ENCODE data around the gene ARFGAP1.

ARFGAP1 gene

DNA sequence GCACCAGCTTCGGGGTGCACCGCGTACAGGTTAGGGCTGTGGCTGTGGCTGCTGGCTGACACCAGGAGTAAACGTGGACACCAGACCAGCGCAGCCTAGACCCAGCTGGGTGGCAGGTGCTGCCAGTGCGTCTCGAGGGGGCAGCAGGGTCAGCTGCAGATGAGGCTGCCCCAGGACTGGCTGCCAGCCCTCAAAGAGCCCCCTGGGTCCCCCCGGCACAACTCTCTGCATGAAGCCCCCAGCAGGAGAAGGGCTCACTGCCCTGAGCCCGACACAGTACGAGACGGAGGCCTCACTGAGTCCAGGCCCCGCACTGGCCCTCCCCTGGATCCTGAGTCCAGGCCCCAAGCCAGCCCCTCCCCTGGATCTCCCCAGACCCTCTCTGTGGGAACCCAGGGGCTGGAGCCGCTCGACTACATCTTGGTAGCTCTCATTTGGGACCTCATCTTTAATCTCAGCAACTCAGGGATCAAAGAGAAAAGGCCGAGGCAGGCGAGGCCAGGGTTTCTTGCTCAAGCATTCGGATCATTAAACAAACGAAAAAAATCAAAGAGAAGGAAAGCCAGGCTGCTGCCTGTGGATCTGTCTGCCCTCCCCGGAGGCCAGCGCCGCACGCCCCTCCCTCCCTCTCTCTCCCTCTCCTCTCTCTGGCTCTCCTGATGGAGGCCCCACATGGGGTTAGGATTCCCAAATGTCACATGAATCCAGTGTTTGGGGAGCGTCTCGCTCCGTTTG is 11.4 kb upstream of the ARFGAP1 start:
- no peak for DNase-seq

DNA sequence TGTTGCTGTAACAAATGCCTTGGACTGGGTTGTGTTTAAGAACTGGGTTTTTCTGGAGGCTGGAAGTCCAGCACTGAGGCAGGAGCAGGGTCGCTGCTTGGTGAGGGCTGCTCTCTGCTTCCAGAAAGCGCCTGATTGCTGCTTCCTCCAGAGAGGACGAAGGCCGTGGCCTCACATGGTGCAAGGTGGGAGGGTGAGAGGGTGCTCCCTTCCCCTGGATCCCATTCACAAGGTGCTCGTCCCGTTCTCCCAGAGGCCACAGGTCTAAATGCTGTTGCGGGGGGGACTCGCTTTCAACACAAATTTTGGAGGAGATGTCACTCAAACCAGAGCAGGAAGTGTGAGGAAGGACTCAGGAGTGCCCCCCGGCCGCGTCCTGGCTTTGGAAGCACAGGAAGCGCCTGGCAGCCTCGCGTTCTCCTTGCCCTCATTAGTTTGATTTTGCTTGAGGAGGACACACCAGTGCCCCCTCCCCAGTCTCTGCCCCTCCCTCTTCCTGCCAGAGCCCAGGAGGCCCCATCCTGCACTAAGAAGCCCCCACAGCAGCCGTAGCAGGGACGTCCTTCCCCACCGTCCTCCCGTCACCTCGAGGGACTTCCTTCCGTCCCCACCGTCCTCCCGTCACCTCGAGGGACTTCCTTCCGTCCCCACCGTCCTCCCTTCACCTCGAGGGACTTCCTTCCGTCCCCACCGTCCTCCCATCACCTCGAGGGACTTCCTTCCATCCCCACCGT is 10.7 kb upstream of the ARFGAP1 start:
- no peak for DNase-seq

DNA sequence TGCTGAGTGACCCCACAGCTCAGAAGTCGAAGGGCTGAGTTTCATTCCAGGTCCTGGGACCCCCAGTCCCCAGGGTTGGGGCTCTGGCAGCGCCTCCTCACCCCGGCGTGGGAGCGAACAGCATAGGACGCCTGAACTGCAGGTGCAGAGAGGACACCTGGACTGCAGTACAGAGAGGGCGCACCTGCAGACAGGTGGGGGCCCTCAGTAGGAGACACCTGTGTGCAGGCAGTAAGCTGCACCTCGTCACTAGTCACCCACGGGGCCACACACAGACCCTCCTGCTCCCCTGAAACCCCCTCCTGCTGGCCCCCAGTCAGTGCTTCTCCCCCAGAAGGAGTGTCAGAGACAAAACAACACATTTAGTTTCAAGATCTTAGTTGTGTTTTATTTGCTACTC is 9.8 kb upstream of the ARFGAP1 start:
- DNase-seq = peak; percentile 21

DNA sequence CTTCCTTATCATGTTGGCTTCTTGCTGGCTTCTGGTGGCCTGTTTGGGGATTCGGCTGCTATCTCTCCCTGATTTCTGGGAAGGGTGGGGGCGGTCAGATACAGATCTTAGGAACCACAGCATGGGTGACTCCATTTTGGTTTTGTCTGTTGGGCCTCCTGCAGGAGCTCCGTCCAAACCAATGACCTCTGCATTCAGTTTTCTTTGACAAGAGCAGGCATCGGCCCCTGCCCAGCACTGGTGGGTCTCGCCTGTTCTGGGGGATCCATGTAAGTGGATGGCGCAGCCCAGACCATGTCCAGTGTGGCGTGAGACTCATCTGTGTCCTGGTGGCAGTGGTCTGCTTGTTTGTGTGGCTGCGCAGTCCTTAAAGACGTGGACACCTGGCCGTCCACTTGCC is 8.6 kb upstream of the ARFGAP1 start:
- no peak for DNase-seq

DNA sequence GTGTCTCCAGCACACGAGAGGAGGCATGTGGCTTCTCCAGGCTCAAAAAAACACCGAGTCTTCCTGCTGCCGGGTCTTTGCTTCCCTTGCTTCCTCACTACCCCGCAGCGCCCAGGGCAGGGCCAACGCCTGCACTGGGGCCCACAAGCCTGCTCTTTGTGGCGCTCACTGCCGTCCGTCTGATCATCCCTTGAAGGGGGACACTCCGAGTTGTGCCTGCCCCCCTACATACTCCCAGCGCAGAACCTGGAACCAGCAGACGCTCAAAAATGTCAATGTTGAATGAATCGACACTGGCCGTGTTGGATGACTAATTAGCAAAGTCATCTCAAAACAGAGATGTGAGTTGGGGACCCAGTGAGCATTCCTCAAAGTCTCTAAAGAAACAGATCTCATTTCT is 8.1 kb upstream of the ARFGAP1 start:
- DNase-seq = no peak

DNA sequence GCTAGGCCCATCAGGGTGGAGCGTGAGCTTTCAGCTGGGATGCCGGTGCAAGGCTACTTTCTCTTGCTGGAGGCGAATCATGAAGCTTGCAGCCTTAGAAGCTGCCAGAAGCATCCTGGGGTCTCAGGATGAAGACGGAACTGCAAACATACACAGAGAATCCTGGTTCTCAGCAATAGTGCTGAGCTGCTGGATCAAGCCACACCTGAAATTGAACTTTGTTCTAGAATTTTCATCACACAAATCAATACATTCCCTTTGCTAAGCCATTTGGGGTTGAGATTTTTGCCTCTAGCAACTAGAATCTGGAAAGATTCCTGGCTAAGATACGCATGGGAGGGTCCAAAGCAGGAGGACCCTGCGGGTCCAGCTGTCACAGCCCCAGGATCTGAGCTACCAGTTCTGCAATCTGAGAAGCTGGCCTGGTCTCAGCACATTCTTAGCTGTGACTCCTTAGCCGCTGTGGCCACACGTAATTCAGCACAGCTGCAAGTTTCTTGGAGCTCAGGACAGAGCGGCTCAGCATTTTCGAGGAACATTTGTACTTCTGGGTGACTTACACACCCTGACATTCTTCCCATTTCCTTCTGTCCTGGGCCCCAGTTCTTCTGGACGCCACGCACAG is 6.6 kb upstream of the ARFGAP1 start:
- DNase-seq = no peak

DNA sequence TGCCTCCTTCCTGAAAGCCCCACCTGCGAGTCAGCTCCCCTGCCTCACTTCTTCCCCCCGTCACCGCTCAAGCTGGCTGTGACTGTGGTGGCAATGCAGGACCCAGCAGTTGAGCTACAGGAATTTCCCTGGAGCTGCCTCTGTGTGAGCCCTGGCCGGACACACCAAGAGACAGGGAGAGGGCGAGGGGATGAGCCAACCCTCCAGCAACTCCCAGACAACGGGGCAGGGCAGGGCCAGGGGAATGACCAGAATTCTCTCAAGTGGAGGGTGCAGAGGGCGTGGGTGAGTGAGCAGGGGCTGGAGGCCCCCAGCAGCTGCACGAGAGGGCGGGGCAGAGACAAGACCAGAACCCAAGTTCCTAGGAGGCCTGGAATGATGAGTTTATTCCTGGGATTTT is 4.9 kb upstream of the ARFGAP1 start:
- no peak for DNase-seq

DNA sequence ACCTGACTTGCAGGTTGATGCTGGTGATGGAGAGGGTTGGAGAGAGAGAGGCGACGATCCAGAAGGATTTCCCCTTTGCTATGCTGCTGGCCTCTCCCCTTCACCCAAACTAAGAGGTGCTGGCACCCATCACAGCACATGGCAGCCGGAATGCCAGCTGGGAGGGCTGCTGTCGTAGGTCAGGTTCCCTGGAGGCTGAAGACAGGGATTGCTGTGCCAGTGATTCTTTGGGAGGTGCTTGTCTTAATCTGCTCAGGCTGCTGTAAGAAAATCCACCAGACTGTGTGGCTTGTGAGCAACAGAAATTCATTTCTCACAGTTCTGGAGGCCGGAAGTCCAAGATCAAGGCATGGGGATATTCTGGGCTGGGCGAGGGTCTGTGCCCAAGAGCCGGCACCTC is 4.4 kb upstream of the ARFGAP1 start:
- no peak for DNase-seq

DNA sequence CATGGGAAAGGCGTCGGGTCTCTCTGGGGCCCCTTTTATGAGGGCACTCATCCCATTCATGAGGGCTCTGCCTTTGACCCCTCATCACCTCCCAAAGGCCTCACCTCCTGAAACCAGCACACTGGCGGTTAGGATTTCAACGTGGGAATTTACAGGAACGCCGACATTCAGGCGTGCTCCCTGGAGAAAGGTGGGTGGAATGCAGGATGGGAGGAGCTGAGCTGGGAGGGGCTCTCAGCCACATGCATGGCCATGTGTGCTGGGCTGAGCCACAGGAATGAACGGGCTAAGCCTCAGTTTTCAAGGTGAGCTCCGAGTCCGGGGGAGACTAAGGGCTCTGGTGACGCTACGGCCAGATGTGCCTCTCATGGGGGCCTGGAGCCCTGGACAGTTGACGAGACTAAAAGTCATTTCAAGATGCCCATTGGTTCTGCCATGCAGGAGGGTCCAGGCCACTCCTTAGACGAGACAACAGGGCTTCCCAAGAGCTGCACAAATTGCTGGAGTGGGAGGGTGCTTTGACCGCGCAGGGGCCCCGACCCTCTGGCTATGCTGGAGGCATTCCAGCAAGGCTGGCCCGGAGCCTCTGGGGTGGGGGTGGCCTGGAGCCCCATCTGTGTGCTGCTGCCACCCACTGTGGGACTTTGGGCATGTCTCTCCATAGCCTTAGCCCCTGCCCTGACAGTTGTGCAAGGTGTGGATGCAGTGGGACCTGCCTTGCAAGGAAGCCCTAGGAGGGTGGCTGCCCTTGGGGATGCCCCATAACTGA is 3.8 kb upstream of the ARFGAP1 start:
- no peak for DNase-seq

DNA sequence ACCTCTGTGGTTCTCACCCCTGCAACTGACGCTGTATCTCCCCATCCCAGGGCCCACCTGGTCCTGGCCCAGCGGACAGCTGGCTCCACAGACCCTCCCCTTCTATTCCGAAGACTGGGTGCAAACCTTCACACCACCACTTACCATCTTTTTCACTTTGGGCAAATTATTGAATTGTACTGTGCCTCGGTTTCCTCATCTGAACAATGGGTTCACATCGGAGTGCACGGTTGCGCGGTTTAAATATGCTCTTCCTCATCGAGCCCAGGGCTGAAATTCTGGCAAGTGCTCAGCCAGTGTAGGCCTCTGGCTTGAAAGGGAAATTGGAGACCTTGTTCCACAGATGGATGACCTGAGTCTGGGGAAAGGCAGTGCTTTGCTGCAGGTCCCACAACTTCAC is 2.9 kb upstream of the ARFGAP1 start:
- no peak for DNase-seq

DNA sequence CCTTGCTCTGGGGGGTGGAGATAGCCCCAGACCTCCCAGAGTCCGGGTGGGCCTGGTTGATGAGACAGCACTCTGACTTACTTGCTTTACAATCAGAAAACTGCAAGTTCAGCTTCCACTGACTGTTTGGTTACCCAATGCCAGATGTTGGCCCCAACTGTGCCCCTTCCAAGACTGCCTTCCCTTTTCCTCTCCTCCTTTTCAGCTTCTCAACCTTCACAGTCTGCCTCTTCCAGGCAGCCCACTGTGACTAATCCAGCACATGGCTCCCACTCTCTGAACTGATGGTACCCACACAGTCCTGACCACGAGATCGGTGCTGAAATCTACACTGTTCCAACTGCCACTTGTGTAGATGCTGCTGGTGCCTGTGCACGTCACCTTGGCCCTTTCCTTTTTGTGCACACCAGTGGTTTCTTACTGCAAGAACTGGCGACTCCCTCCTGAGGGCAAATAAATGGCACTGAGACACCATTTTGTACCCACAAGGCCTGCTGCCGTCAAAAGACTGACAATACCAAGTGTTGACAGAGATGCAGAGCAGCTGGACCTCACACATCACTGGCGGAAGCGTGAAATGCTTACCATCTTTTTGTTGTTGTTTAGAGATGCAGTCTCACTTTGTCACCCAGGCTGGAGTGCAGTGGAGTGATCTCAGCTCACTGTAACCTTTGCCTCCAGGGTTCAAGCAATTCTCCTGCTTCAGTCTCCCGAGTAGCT is 1.8 kb upstream of the ARFGAP1 start:
- no peak for DNase-seq

DNA sequence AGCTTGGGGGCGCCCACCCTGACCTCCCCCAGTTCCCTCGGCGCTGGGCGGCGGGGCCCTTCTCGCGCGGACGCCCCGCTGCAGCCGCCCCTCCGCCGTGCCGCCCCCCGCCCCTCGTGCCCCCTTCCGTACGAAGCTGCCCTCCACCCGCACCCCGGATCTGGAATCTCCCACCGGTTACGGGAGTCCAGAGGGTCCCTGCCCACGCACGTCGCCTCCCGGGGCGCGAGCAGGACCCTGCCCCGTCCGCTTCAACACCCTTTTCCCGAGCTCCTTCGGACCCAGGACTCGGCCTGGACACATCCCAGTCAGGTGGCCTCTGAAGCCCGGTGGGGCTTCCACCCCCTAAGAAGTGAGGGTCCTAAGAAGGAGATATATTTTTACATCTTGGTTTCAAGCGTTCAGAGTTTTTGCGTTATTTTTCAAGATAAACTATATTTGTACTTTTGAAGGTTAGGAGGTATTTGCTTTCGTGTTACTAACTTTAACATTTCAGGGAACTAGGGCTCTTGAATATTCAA is 506 bp downstream of the ARFGAP1 start:
- DNase-seq = no peak

DNA sequence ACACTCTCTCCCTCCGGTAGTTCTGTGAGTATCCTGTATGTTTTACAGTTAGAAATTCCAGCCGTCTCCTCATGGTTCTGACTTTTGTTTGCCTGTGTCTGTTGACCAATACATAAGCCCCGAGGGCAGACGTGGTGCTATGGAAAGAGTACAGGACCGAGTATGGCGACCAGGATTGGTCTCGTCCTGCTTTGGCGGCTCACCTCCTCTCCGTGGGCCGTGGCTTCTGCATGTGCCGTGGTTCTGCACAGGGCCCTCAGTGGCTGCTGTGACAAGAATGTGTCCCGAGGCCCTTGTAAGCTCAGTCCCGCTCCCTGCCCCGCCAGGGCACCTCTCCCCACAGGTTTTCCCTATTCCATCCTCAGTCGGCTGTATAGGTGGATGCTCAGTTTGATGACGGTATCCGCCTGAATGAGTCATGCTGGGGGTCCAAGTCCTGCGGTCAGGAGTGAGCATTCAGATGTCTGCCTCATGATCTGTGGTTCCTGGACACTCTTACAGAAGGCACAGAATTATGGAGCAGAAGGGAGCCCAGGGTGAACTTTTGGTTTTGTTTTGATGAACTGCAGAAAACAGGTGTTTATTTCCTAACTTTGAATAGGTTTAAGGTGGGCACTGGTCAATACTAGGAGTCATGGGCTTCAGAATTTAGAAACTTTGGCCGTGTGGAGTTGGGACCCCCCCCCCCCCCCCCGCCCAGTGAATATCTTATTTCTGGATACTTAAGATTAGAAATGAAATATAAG is 1.2 kb downstream of the ARFGAP1 start:
- no peak for DNase-seq

DNA sequence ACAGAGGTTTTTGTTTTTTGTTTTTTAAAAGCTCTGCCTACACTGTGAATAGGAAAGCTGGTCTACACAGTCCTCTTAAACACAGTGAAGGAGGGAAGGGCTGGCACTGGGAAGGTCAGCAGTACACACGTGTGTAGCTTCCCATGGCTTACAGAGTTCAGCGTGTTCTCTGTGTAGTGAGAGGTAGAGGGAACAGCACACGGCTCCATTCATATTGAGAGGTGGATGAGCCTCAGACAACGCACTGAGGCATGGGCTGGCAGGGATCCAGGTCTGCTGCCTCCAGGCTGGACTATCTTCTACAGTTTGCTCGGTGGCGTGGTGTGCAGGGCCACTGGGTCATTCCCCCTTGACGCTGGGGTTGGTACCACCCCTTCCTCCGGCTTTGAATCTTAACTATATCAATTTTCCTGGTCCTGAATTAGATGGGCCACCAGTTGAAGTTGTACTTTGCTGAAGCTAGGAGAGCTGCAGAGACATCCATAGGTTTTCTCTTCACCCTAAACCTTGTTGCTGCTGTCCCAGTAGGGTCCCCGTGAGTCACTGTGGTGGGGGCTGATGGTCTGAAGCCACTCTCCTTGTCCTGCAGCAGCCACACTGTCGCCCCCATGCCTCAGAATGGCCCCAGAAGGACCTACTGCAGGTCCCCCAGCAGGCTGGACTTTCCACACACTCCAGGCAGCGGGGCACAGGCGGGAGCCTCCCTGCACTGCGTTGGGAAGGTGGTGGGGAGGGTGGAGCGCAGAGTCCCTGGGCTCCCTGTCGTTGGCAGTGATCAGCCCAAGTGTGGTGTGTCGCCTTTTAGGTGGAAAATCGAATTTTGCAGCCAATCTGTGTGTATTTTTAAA is 2.0 kb downstream of the ARFGAP1 start:
- DNase-seq = no peak

DNA sequence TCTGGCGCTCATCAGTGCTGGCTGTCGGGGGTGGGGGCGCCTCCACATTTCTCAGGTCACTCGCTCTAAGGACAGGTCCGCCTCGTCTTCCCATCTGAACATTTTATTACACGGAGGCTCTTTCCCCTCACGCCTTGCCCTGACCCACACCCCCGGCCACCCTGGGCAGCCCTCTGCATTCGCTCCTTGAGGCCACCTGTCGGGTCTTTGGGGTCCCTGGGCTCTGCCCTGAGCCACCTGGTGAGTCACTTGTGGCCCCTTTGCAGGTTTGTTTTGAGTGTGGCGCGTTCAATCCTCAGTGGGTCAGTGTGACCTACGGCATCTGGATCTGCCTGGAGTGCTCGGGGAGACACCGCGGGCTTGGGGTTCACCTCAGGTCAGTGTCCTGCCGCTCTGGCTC is 3.2 kb downstream of the ARFGAP1 start:
- no peak for DNase-seq

DNA sequence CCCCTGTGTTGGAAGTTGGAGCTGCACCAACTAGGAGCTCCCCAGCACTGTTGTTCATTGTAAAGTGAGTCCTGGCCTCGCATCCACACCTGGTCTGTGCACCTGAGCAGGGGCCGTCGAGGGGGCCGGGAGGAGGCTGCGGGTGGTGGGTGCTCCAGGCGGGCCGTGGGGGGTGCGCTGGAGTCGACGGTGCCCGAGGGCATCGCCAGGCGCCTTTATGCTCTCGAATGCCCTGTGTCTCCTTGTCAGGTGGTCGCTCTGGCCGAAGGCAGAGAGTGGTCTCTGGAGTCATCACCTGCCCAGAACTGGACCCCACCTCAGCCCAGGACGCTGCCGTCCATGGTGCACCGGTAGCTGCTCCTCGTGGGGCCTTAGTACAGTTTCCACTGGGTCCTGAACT is 4.3 kb downstream of the ARFGAP1 start:
- DNase-seq = no peak

DNA sequence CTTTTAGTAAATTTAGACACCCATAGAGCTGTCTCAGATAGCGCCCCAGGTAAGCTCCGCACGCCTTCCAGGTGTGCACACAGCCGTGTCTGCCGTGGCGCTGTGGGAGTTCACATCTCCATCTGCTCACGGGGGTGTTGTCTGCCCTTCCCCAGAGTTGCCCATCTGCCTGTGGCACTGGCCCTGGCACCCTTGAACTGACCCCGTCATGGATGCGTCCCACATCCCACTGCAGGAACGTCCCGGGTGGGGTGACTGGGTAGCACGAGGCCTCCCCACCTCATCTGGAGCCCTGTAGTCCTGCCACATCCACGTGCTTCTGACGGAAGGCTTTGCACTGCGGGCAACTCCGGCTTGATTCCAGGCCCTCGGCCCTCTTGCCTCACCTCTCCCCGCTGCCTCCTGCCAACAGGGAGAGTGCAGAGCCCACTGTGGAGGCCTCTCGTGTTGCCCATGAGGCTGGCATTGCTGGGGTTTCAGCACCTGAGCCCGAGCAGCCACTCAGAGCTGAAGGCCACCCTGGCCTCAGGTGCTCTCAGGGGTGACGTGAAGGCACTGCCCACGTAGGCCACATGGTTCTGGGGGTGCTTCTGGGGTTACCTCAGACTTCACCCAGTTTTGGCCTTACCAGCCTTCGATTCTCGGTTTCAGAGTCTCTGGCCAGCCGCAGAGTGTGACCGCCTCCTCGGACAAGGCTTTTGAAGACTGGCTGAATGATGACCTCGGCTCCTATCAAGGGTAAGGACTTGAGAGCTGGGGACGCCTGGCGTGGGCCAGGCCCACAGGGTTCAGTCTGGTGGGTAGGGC is 5.1 kb downstream of the ARFGAP1 start:
- no peak for DNase-seq

DNA sequence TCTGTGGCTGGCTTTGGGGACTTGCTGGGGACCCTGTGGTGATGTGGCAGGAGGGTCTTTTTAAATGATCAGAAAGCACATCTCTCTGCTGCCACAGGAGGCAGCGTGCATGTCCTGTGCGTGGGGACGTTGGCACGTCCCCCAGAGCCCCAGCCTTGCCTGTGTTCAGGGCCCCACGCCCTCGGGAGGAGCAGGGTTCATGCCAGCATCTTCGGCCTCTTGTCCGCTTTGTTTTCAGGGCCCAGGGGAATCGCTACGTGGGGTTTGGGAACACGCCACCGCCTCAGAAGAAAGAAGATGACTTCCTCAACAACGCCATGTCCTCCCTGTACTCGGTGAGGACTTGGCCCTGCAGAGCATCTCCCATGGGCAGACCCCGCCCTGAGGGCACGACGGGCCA is 6.0 kb downstream of the ARFGAP1 start:
- no peak for DNase-seq

DNA sequence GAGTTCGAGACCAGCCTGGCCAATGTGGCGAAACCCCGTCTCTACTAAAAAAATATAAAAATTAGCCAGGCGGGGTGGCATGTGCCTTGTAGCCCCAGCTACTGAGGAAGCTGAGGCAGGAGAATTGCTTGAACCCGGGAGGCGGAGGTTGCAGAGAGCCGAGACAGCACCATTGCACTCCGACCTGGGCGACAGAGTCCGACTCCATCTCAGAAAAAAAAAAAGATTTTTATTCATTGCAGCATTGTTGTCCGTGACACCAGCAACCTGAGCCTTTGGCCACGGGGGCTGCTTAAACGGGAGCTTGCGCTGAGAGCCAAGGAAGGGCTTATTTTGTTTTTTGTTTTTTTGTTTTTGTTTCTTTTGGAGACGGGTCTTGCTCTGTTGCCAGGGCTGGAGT is 7.3 kb downstream of the ARFGAP1 start:
- DNase-seq = no peak

DNA sequence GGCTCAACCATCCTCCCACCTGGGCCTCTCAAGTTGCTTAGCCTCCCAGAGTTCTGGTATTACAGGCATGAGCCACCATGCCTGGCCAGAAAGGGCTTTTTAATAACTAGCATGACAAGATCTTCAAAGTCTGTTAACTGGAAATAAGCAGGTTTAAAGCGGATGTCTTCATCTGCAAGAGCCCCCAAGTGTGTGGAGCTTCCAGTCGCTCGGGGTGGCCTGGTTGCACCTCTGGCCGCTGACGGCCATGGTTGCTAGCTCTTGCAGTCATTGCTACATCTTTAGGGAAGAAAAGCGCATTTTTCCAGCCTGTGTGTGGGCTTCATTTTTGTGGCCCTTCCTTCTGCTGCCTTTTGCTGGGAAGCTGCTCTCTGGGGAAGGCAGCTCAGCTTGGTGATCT is 7.8 kb downstream of the ARFGAP1 start:
- DNase-seq = no peak
